ENCODE measurements around the gene CFAP58. TPM values are rescaled to one million over a fixed set of nuclear protein-coding genes. Genes with fewer than 3 reads are reported as not detected.

Gene CFAP58
- total RNA-seq, 2 donors from 2014 or later = 0.68 to 0.97 TPM

DNA sequence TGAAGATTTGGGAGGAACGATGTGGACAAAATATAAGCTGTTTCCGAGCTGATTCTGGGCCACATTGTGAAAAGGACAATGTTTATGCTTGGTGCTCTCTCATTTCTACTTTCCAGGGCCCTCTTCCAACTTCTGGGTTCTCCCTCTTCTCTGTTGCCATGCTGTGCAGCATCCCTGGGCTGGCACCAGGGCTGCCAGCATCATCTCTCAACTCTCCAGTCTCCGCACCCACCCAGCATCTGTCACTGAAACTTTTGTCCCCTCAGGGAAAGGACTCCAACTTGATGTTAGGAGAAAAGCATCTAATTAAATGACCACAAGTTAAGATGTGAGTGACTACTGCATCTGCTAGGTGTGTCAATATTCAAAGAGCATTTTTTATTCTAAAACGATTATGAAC lies 26.7 kb downstream of the CFAP58 start:
- H3K9me3 ChIP-seq (ENCODE audit: control insufficient read depth, low read length) = no peaks in the 10 kb centered on the region
- Mint-ChIP-seq H3K4me1 (peaks cover 16% of the 10 kb centered on the region), H3K4me3 (no peak overlapping the region), H3K9me3 (no peaks in the 10 kb centered on the region), H3K27ac (no peak overlapping the region), H3K36me3 (ENCODE audit: low read depth) (no peaks in the 10 kb centered on the region), H3K27me3 (ENCODE audit: insufficient read depth) (peaks cover 65% of the 10 kb centered on the region)
- 92 to 100% methylated on average over 2 to 4 of the region's 4 CpGs for WGBS, 2 experiments (ENCODE audit: insufficient coverage in 1 of 2, insufficient read length in 1 of 2)
- TF ChIP-seq, protein P1, sequence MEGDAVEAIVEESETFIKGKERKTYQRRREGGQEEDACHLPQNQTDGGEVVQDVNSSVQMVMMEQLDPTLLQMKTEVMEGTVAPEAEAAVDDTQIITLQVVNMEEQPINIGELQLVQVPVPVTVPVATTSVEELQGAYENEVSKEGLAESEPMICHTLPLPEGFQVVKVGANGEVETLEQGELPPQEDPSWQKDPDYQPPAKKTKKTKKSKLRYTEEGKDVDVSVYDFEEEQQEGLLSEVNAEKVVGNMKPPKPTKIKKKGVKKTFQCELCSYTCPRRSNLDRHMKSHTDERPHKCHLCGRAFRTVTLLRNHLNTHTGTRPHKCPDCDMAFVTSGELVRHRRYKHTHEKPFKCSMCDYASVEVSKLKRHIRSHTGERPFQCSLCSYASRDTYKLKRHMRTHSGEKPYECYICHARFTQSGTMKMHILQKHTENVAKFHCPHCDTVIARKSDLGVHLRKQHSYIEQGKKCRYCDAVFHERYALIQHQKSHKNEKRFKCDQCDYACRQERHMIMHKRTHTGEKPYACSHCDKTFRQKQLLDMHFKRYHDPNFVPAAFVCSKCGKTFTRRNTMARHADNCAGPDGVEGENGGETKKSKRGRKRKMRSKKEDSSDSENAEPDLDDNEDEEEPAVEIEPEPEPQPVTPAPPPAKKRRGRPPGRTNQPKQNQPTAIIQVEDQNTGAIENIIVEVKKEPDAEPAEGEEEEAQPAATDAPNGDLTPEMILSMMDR (conservative IDR thresholded peaks at IDR 0.05) = no peak
- no peaks in the 10 kb centered on the region for H3K27me3 ChIP-seq (ENCODE audit: control insufficient read depth, insufficient read depth, low read length, poor library complexity, severe bottlenecking)
- H3K27ac ChIP-seq (ENCODE audit: low read depth, low read length) = no peak overlapping the region
- no peak overlapping the region for H3K9ac ChIP-seq (ENCODE audit: extremely low read depth, low read length, poor library complexity, severe bottlenecking)
- H3K4me3 ChIP-seq (ENCODE audit: low read length) = no peak overlapping the region
- peaks cover 4% of the 10 kb centered on the region for H3K4me1 ChIP-seq (ENCODE audit: control insufficient read depth, insufficient read depth, low read length)
- no peaks in the 10 kb centered on the region for H3K36me3 ChIP-seq (ENCODE audit: control insufficient read depth, insufficient read depth, low read length)
- no peak for DNase-seq

DNA sequence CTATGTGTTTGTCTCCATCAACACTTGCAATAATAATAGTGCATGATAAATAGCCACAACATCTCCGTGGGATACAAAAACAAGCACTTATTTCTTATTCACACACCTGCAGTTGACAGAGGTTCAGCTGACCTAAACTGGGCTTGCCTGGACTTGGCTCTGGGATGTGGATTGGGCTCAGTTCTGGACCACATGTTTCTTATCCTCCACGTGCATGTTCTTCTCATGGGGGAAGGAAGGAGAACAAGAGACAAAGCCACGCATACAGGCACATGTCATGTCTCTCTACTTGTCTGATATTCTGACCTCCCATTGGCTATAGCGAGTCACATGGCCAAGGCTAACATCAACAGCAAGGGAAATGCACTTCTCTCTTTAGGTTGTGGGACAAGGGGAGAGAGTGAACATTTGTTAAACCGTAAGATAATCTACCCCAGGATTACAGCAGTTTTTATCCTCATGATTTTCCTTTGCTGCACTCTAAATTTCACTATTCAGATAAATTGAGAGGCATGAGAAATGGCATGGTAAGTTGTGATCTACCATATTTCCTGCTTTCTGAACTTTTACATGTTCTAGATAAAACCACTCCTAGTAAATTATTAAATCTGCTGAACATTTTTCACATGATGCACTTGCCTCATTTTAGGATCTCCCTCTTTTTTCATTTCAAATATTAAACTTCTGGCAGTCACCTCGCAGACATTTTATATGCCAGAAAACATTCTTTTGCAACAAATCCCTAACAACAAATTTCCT lies 33.7 kb downstream of the CFAP58 start:
- H3K27ac ChIP-seq (ENCODE audit: low read depth, low read length) = no peak overlapping the region
- H3K4me1 ChIP-seq (ENCODE audit: control insufficient read depth, insufficient read depth, low read length) = peaks cover 5% of the 10 kb centered on the region
- no peaks in the 10 kb centered on the region for H3K9me3 ChIP-seq (ENCODE audit: control insufficient read depth, low read length)
- H3K36me3 Mint-ChIP-seq (ENCODE audit: low read depth) = no peaks in the 10 kb centered on the region
- peaks cover 16% of the 10 kb centered on the region for H3K27me3 Mint-ChIP-seq (ENCODE audit: insufficient read depth)
- DNase-seq = no peak
- H3K4me3 ChIP-seq (ENCODE audit: low read length) = no peak overlapping the region
- H3K27ac Mint-ChIP-seq = no peak overlapping the region
- no peak overlapping the region for H3K9ac ChIP-seq (ENCODE audit: extremely low read depth, low read length, poor library complexity, severe bottlenecking)
- no peaks in the 10 kb centered on the region for H3K36me3 ChIP-seq (ENCODE audit: control insufficient read depth, insufficient read depth, low read length)
- 91 to 100% methylated on average over 3 to 6 of the region's 6 CpGs for WGBS, 2 experiments (ENCODE audit: insufficient coverage in 1 of 2, insufficient read length in 1 of 2)
- H3K4me1 Mint-ChIP-seq = peaks cover 11% of the 10 kb centered on the region
- no peaks in the 10 kb centered on the region for H3K27me3 ChIP-seq (ENCODE audit: control insufficient read depth, insufficient read depth, low read length, poor library complexity, severe bottlenecking)
- H3K4me3 Mint-ChIP-seq = no peak overlapping the region
- TF ChIP-seq, protein P1 (conservative IDR thresholded peaks at IDR 0.05) = no peak
- H3K9me3 Mint-ChIP-seq = no peaks in the 10 kb centered on the region

DNA sequence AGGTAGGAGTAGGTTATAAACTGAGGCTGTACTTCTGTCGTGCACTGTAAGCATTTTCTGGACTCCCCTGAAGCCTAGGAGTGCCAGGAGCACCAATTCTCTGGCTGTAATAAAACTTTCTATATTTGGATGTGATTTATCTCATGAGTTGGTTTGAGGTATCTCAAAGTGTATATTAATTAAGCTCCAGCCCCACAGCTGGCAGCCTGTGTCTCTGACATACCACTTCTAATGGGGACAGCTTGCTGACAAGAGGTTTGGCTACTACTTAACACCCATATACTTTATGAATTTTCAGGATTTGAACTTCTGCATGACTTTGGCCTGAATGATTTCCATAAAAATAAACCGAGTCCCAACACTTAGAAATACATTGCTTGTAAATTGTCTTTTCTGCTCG lies 35.2 kb downstream of the CFAP58 start:
- Histone ChIP-seq H3K4me1 (ENCODE audit: control insufficient read depth, insufficient read depth, low read length) (peaks cover 5% of the 10 kb centered on the region), H3K27me3 (ENCODE audit: control insufficient read depth, insufficient read depth, low read length, poor library complexity, severe bottlenecking) (no peaks in the 10 kb centered on the region), H3K9me3 (ENCODE audit: control insufficient read depth, low read length) (no peaks in the 10 kb centered on the region), H3K27ac (ENCODE audit: low read depth, low read length) (no peak overlapping the region), H3K4me3 (ENCODE audit: low read length) (no peak overlapping the region), H3K9ac (ENCODE audit: extremely low read depth, low read length, poor library complexity, severe bottlenecking) (no peak overlapping the region), H3K36me3 (ENCODE audit: control insufficient read depth, insufficient read depth, low read length) (no peaks in the 10 kb centered on the region)
- no peak for DNase-seq
- H3K27ac Mint-ChIP-seq = no peak overlapping the region
- H3K27me3 Mint-ChIP-seq (ENCODE audit: insufficient read depth) = peaks cover 10% of the 10 kb centered on the region
- no peak overlapping the region for H3K4me3 Mint-ChIP-seq
- no peaks in the 10 kb centered on the region for H3K36me3 Mint-ChIP-seq (ENCODE audit: low read depth)
- TF ChIP-seq, protein P1 (conservative IDR thresholded peaks at IDR 0.05) = no peak
- H3K4me1 Mint-ChIP-seq = peaks cover 16% of the 10 kb centered on the region
- H3K9me3 Mint-ChIP-seq = no peaks in the 10 kb centered on the region
- WGBS, 2 experiments (ENCODE audit: insufficient coverage in 1 of 2, insufficient read length in 1 of 2) = 87 to 88% methylated on average over 2 to 3 of the region's 3 CpGs
